BE2C (cell line): ENCODE results near the gene MARVELD1.
A peak's percentile ranks its signal among the peaks of the same experiment; 100 is the strongest.

Experiments
- DNase-seq: peaks from one replicate; pipeline ENCODE4 v3.0.0-alpha.2; 2020
- H3K27me3 ChIP-seq: fragments of 250-450 bp; sonication (Bioruptor Pico); 2 replicates; pipeline ENCODE4 v1.5.1; 2020; ENCODE audit warnings: mild to moderate bottlenecking
- H3K36me3 ChIP-seq: fragments of 250-450 bp; sonication (Bioruptor Pico); 2 replicates; pipeline ENCODE4 v1.5.1; 2020; ENCODE audit warnings: mild to moderate bottlenecking
- H3K4me1 ChIP-seq: fragments of 250-450 bp; sonication (Bioruptor Pico); 2 replicates; pipeline ENCODE4 v1.5.1; 2020
- H3K4me3 ChIP-seq: 2 replicates; pipeline ENCODE4 v1.5.1; 2011; ENCODE audit warnings: low read depth, low read length
- H3K9me3 ChIP-seq: fragments of 250-450 bp; sonication (Bioruptor Pico); 2 replicates; pipeline ENCODE4 v1.5.1; 2020
- CTCF ChIP-seq: IDR thresholded peaks from 2 replicates; pipeline ENCODE4 v1.5.1; 2012; ENCODE audit warnings: mild to moderate bottlenecking, low read depth, low read length

MARVELD1 gene

DNA sequence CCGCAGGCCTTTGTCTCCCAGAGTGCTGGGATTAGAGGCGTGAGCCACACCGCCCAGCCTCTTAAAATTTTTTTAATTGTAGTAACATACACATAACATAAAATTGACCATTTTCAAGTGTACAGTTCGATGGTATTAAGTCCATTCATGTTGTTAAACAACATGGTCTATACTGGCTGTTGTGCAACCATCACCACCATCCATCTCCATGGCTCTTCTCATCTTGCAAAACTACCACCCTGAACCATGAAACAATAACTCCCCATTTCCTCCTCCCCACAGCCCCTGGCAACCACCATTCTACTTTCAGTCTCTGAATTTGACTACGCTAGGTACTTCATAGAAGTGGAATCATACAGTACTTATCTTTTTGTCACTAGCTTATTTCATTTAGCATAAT lies 15.5 kb downstream of the MARVELD1 start:
- H3K4me3 ChIP-seq: no peak overlapping the region
- TF ChIP-seq CTCF: no peak
- DNase-seq: no peak
- no peaks in the 10 kb centered on the region for H3K27me3 ChIP-seq
- H3K9me3 ChIP-seq: no peaks in the 10 kb centered on the region
- H3K4me1 ChIP-seq: no peaks in the 10 kb centered on the region
- no peaks in the 10 kb centered on the region for H3K36me3 ChIP-seq

DNA sequence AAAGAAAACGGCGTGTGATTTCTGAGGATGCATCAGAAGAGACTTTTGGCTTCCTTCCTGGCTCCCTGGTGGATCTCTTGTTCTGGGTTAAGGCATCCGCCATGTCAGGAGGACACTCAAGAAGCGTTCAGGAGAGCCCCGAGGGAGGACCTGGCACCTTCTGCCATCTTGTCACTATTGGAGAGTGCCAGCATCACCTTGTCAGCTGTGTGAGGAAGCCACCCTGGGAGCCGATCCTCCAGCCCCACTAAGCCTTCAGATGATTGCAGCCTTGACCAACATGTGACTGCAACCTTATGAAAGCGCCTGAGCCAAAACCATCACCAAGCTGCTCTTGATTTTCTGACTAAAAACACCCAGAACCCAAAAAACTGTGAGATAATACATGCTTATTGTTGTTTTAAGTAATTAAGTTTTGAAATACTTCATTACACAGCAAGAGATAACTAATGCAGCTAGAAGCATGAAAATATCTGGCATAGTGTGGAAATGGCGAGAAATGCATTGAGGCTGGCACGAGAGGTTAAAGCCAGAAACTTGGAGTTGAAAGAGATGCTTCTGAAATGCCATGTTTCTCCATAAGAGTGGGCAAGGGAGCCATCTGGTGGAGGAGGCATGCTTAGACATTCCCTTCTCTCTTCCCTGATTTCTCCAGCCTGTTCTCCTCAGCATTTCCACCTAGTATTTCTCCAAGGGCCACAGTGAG lies 18.0 kb downstream of the MARVELD1 start:
- no peaks in the 10 kb centered on the region for H3K4me1 ChIP-seq
- no peak overlapping the region for H3K4me3 ChIP-seq
- DNase-seq: peak; percentile 73
- no peaks in the 10 kb centered on the region for H3K27me3 ChIP-seq
- H3K36me3 ChIP-seq: no peaks in the 10 kb centered on the region
- H3K9me3 ChIP-seq: no peaks in the 10 kb centered on the region
- peak; percentile 91 for TF ChIP-seq CTCF

DNA sequence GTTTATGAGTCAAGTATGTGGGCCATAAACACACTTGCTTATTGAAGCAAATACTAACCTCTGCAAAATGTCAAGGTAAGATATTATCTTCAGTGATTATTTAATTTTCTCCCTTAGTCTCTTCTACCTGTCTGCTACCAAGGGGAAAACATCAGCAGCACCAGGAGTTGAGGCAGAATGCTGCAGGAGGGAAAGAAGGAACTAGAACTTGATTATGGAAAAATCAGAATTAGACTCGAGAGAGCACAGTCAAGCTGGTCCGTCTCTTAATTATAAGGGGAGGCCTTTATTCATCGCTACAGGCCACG lies 18.5 kb downstream of the MARVELD1 start:
- no peak for TF ChIP-seq CTCF
- no peak for DNase-seq
- Histone ChIP-seq H3K36me3 (no peaks in the 10 kb centered on the region), H3K4me3 (no peak overlapping the region), H3K4me1 (no peaks in the 10 kb centered on the region), H3K27me3 (no peaks in the 10 kb centered on the region), H3K9me3 (no peaks in the 10 kb centered on the region)

GRCh38 chr10:97733256-97733655 lies 19.7 kb downstream of the MARVELD1 start:
- no peaks in the 10 kb centered on the region for H3K36me3 ChIP-seq
- H3K4me3 ChIP-seq: no peak overlapping the region
- TF ChIP-seq CTCF: no peak
- no peaks in the 10 kb centered on the region for H3K9me3 ChIP-seq
- H3K4me1 ChIP-seq: no peaks in the 10 kb centered on the region
- no peaks in the 10 kb centered on the region for H3K27me3 ChIP-seq
- DNase-seq: no peak

GRCh38 chr10:97734021-97734420 lies 20.5 kb downstream of the MARVELD1 start:
- Histone ChIP-seq H3K4me3 (no peak overlapping the region), H3K4me1 (no peaks in the 10 kb centered on the region), H3K27me3 (no peaks in the 10 kb centered on the region), H3K36me3 (no peaks in the 10 kb centered on the region), H3K9me3 (no peaks in the 10 kb centered on the region)
- DNase-seq: no peak
- no peak for TF ChIP-seq CTCF

- no peak for TF ChIP-seq CTCF
- 0 out of 2 replicates have a peak, but pooled peaks cover 3% of the 10 kb centered on the region for H3K4me1 ChIP-seq
- no peaks in the 10 kb centered on the region for H3K9me3 ChIP-seq
- H3K36me3 ChIP-seq: no peaks in the 10 kb centered on the region
- H3K4me3 ChIP-seq: no peak overlapping the region
- no peak for DNase-seq
- no peaks in the 10 kb centered on the region for H3K27me3 ChIP-seq
These were observed 22.9 kb downstream of the MARVELD1 start for GRCh38 chr10:97736403-97736901.
